GM12878 (cell line): ENCODE measurements around the gene GRIA4. TPM values are rescaled to one million over a fixed set of nuclear protein-coding genes. Genes with fewer than 3 reads are reported as not detected.

Experiments
- ATAC-seq: fragments of 200-7000 bp; cut with Tn5 transposase; 3 replicates; pipeline ENCODE4 v1.9.1; 2020; ENCODE audit warnings: mild to moderate bottlenecking, moderate library complexity
- BruUV-seq: library from RNA; stranded (reverse); fragments of 400-500 nt; replicated peaks from 2 replicates; lab custom pipeline; 2021; lab: Mats Ljungman, UMichigan
- CTCF ChIA-PET: fragments of 300-600 bp; sonication (Branson Sonifier 250); formaldehyde crosslinking; extraction: SDS; loops from one replicate; lab custom pipeline; 2021; ENCODE audit warnings: inconsistent platforms; lab: Yijun Ruan, JAX
- POLR2A ChIA-PET: fragments of 350-600 bp; formaldehyde crosslinking; extraction: SDS; loops from one replicate; lab custom pipeline; 2021; ENCODE audit warnings: inconsistent platforms; lab: Charles Lee
- RAD21 ChIA-PET: fragments of 300-600 bp; sonication (Branson Sonifier 250); formaldehyde crosslinking; loops from one replicate; lab custom pipeline; 2023; ENCODE audit warnings: antibody characterized with exemption; ENCODE audit not compliant: unreplicated experiment; lab: Charles Lee
- SMC1A ChIA-PET: fragments of 300-600 bp; sonication (Branson Sonifier 250); formaldehyde crosslinking; loops from one replicate; lab custom pipeline; 2023; ENCODE audit not compliant: unreplicated experiment, uncharacterized antibody; lab: Charles Lee
- DNase-seq: peaks from one replicate; pipeline ENCODE4 v3.0.0-alpha.2; 2011; ENCODE audit warnings: low read depth, low spot score
- FAIRE-seq: peaks from 3 replicates; lab custom pipeline; 2011; peaks lifted over from hg19 to GRCh38; lab: Jason Lieb, UNC
- H2AFZ ChIP-seq: 2 replicates; pipeline ENCODE4 v1.6.0; 2011; ENCODE audit warnings: low read depth, low read length, control low read depth; ENCODE audit not compliant: control insufficient read depth
- H3K27ac ChIP-seq: 2 replicates; pipeline ENCODE4 v1.5.1; 2011; ENCODE audit warnings: control low read depth; ENCODE audit not compliant: control insufficient read depth, insufficient read depth
- H3K27me3 ChIP-seq, 2 experiments: replicated peaks in 1 of 2; 2 replicates each; pipeline versions ENCODE4 v1.6.0 to v1.6.1; 2011; ENCODE audit warnings: low read length in 1 of 2; ENCODE audit not compliant: control insufficient read depth in 2 of 2, insufficient read depth in 2 of 2
- H3K36me3 ChIP-seq, 2 experiments: 2 replicates each; pipeline ENCODE4 v1.5.1; 2011; ENCODE audit warnings: low read length in 1 of 2; ENCODE audit not compliant: control insufficient read depth in 2 of 2, insufficient read depth in 2 of 2
- H3K4me1 ChIP-seq: 2 replicates; pipeline ENCODE4 v1.6.1; 2011; ENCODE audit warnings: mild to moderate bottlenecking, low read length, moderate library complexity, mixed read lengths; ENCODE audit not compliant: control insufficient read depth, insufficient read depth
- H3K4me2 ChIP-seq: 2 replicates; pipeline ENCODE4 v1.6.0; 2011; ENCODE audit warnings: control low read depth; ENCODE audit not compliant: control insufficient read depth, insufficient read depth
- H3K4me3 ChIP-seq: fragments of 200-600 bp; sonication (generic); 2 replicates; pipeline ENCODE4 v1.5.1; 2016
- H3K79me2 ChIP-seq: 2 replicates; pipeline ENCODE4 v1.6.0; 2011; ENCODE audit warnings: low read length; ENCODE audit not compliant: control insufficient read depth, insufficient read depth
- H3K9ac ChIP-seq: 2 replicates; pipeline ENCODE4 v1.8.0; 2011; ENCODE audit warnings: low read length, control low read depth, mixed read lengths; ENCODE audit not compliant: control insufficient read depth, insufficient read depth
- H3K9me3 ChIP-seq: replicated peaks from 3 replicates; pipeline ENCODE4 v1.5.1; 2011; ENCODE audit warnings: mild to moderate bottlenecking, low read length; ENCODE audit not compliant: control insufficient read depth, insufficient read depth
- H4K20me1 ChIP-seq: 2 replicates; pipeline ENCODE4 v1.6.0; 2011; ENCODE audit not compliant: control insufficient read depth, insufficient read depth
- HDGF ChIP-seq: fragments of 450-650 bp; IDR thresholded peaks from 2 replicates; pipeline ENCODE4 v1.6.1; 2016; ENCODE audit warnings: antibody characterized with exemption
- JUND ChIP-seq: IDR thresholded peaks from 2 replicates; pipeline ENCODE4 v1.6.1; 2012; ENCODE audit warnings: low read depth, mild to moderate bottlenecking, low read length, improper control_type of control experiment, moderate library complexity
- RBBP5 ChIP-seq: fragments of 200-600 bp; sonication (generic); conservative IDR thresholded peaks from 2 replicates; pipeline ENCODE4 v1.6.1; 2016
- RELB ChIP-seq: fragments of 450-650 bp; IDR thresholded peaks from 2 replicates; pipeline ENCODE4 v1.6.1; 2017; ENCODE audit warnings: low read depth, mild to moderate bottlenecking, moderate library complexity
- ZBTB4 ChIP-seq: fragments of 450-650 bp; formaldehyde crosslinking; IDR thresholded peaks from 2 replicates; pipeline ENCODE4 v1.4.0; 2022; ENCODE audit warnings: mild to moderate bottlenecking, moderate library complexity
- WGBS: methylation state at CpG from one replicate; pipeline ENCODE4 v1.1.6; 2016; ENCODE audit warnings: low lambda C conversion rate; ENCODE audit not compliant: insufficient replicate concordance, insufficient coverage; ENCODE audit errors: missing lambda C conversion rate; 5-methylcytosine and 5-hydroxymethylcytosine counted together
- in situ Hi-C: fragments of 300-500 bp; cut with MboI; formaldehyde crosslinking; loops from 9 replicates; pipeline ENCODE4 v1.14.3; 2018; ENCODE audit warnings: mixed read lengths
- intact Hi-C: fragments of 100-400 bp; cut with micrococcal nuclease; formaldehyde crosslinking; loops from one replicate; pipeline ENCODE4 v1.14.2; 2022; ENCODE audit not compliant: unreplicated experiment
- polyA plus RNA-seq, 11 experiments: library from polyadenylated mRNA; depleted of rRNA in 4 of 11; unstranded in 6 of 11; stranded (reverse) in 5 of 11; fragments of >200 nt; fragmentation: Nextera tagmentation in 4 of 11; fragmentation: Illumina TruSeq in 1 of 11; extraction: Ambion mirVana in 4 of 11; extraction: Trizol in 1 of 11; gene quantifications; 1 replicate in 1 of 11; 2 replicates in 10 of 11; pipeline versions ENCODE4 v1.2.1 to v1.2.3, GENCODE V29; 2011 to 2016; ENCODE audit warnings: inconsistent platforms in 2 of 11, missing spikeins in 2 of 11, low read depth in 1 of 11
- total RNA-seq, 4 experiments: library from RNA; depleted of rRNA in 3 of 4; stranded (reverse); fragments of >200 nt in 3 of 4; fragmentation: Illumina TruSeq in 1 of 4; extraction: Trizol in 1 of 4; gene quantifications; 2 replicates each; pipeline versions ENCODE4 v1.2.1 to v1.2.3, GENCODE V29; 2013 to 2021
- TF ChIP-seq, protein P1 (sequence below): fragments of 450-650 bp; IDR thresholded peaks from 2 replicates; pipeline ENCODE4 v1.6.1; 2017; ENCODE audit warnings: mild to moderate bottlenecking

Gene GRIA4
- total and polyA plus RNA-seq, 10 of the 15 experiments (the other 5 are each of a cell fraction or from before 2014, with no cell fraction given): 0.04 TPM; not detected in 9

DNA sequence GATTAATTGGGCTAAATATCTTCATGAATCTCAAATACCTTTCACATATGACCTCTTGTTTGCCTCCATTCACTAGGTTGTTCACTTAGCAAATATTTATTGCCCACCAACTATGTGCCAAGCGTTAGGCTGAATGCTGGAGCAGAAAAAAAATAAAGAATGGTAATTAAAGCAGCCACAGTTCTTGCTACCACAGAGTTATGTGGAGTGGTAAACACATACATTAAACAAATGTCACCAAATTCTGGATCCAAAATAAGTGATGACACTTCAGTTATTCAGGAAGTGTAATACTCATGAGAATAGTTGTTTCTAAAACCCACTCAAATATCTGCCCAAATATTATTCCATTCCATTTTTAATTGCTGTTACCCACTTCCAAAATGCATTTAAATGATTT is 128.4 kb downstream of the GRIA4 start:
- Histone ChIP-seq H3K79me2 (no peaks in the 10 kb centered on the region), H2AFZ (no peak overlapping the region), H3K9ac (no peak overlapping the region), H3K9me3 (no peaks in the 10 kb centered on the region), H4K20me1 (no peaks in the 10 kb centered on the region), H3K27ac (no peak overlapping the region), H3K4me3 (no peak overlapping the region), H3K36me3 (no peaks in the 10 kb centered on the region), H3K4me1 (peaks cover 3% of the 10 kb centered on the region; the same call in 1 of the 2 replicates)
- DNase-seq (no peak), FAIRE-seq (no peak), ATAC-seq (no peak)
- RAD21 ChIA-PET: no interaction called here
- intact Hi-C loops: no loop called here
- CTCF ChIA-PET: no interaction called here
- no TSS peak for BruUV-seq
- in situ Hi-C loops: no loop called here
- SMC1A ChIA-PET: no interaction called here
- no peak for TF ChIP-seq HDGF
- no peak for TF ChIP-seq RBBP5
- no peak for TF ChIP-seq JUND
- TF ChIP-seq, all 136 proteins: peak for 0
- Histone ChIP-seq H3K27me3 (no peaks in the 10 kb centered on the region), H3K4me2 (no peak overlapping the region)
- 29% methylated on average over 1 of the region's 1 CpG for WGBS
- POLR2A ChIA-PET: no interaction called here

GRCh38 chr11:105738986-105739795 is 129.3 kb downstream of the GRIA4 start:
- Histone ChIP-seq H3K9me3 (no peaks in the 10 kb centered on the region), H3K36me3 (no peaks in the 10 kb centered on the region), H3K27ac (no peak overlapping the region), H4K20me1 (no peaks in the 10 kb centered on the region), H3K4me1 (peaks cover 3% of the 10 kb centered on the region; the same call in 1 of the 2 replicates), H3K4me2 (no peak overlapping the region), H3K27me3 (no peaks in the 10 kb centered on the region), H3K79me2 (no peaks in the 10 kb centered on the region), H3K9ac (no peak overlapping the region), H2AFZ (no peak overlapping the region), H3K4me3 (no peak overlapping the region)
- no TSS peak for BruUV-seq
- RAD21 ChIA-PET: interaction anchor here (0.7 kb wide), 1 partner anchor 83 kb away, joined by 5 read pairs; no protein-coding TSS in a partner anchor
- FAIRE-seq (no peak), ATAC-seq (no peak), DNase-seq (no peak)
- intact Hi-C loops (no loop called here), in situ Hi-C loops (no loop called here)
- SMC1A ChIA-PET: interaction anchor here (0.6 to 3.0 kb wide), 4 partner anchors 9 to 141 kb away, joined by 3 to 10 read pairs (median 3); no protein-coding TSS in a partner anchor
- POLR2A ChIA-PET: interaction anchor here (0.7 to 1.5 kb wide), 2 partner anchors 20 to 783 kb away, joined by 3 to 8 read pairs; no protein-coding TSS in a partner anchor
- WGBS: 61% methylated on average over 5 of the region's 5 CpGs
- CTCF ChIA-PET: interaction anchor here (1.2 kb wide), 1 partner anchor 19 kb away, joined by 5 read pairs; no protein-coding TSS in a partner anchor
- TF ChIP-seq, protein P1, sequence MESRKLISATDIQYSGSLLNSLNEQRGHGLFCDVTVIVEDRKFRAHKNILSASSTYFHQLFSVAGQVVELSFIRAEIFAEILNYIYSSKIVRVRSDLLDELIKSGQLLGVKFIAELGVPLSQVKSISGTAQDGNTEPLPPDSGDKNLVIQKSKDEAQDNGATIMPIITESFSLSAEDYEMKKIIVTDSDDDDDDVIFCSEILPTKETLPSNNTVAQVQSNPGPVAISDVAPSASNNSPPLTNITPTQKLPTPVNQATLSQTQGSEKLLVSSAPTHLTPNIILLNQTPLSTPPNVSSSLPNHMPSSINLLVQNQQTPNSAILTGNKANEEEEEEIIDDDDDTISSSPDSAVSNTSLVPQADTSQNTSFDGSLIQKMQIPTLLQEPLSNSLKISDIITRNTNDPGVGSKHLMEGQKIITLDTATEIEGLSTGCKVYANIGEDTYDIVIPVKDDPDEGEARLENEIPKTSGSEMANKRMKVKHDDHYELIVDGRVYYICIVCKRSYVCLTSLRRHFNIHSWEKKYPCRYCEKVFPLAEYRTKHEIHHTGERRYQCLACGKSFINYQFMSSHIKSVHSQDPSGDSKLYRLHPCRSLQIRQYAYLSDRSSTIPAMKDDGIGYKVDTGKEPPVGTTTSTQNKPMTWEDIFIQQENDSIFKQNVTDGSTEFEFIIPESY: no peak
- no peak for TF ChIP-seq ZBTB4 (CRISPR knock-in tag)
- no peak for TF ChIP-seq RELB
